ENCODE data around the gene ACBD6. TPM values are rescaled to one million over a fixed set of nuclear protein-coding genes. Genes with fewer than 3 reads are reported as not detected.

ACBD6 gene
- total and polyA plus RNA-seq, 10 of the 15 experiments (the other 5 are each of a cell fraction or from before 2014, with no cell fraction given): 15.0 to 67.3 (median 55.0) TPM

DNA sequence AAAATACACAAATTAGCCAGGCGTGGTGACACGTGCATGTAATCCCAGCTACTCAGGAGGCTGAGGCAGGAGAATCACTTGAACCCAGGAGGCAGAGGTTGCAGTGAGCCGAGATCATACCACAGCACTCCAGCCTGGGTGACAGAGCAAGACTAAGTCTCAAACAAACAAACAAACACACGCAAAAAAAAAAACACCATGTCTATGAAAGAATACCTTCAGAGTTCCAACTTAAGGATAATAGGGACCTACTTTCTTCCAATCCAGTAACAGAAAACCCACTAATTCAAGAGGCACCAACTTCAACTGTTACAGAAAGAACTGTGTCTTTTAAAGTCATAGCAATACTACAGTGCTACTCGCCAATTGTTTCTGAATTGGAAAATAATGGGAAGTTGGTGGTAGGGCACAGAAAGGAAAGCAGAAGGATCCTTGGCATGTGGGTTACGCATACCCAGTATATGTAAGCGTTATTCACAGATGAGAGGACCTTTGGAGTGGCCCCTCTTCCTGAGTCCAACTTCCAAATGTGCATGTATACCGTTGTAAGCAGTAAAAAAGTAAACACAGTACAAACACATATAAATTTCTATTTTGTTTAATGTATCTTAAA is 87.0 kb downstream of the ACBD6 start:
- no TSS peak for BruUV-seq (replicated peaks)
- CTCF ChIA-PET: interaction anchor here (0.7 to 5.6 kb wide), 14 partner anchors 8 to 236 kb away, joined by 3 to 54 read pairs (median 5); no protein-coding TSS in a partner anchor
- H2AFZ ChIP-seq (ENCODE audit: control insufficient read depth, low read depth, low read length): no peak overlapping the region
- RAD21 ChIA-PET (ENCODE audit: unreplicated experiment): interaction anchor here (1.0 to 2.5 kb wide), 6 partner anchors 13 to 227 kb away, joined by 3 to 16 read pairs (median 4); no protein-coding TSS in a partner anchor
- TF ChIP-seq NR2C1 (IDR thresholded peaks at IDR 0.05) (no peak), NR2F1 (conservative IDR thresholded peaks at IDR 0.05) (no peak), EP300 (IDR thresholded peaks at IDR 0.05; ENCODE audit: borderline replicate concordance in 1 of 2, control insufficient read depth in 1 of 2, low read depth in 2 of 2, low read length in 2 of 2) (no peak), POLR2AphosphoS2 (IDR thresholded peaks at IDR 0.05; ENCODE audit: low read depth, low read length) (no peak), POLR2AphosphoS5 (IDR thresholded peaks at IDR 0.05; ENCODE audit: low read length) (no peak), FOS (IDR thresholded peaks at IDR 0.05; ENCODE audit: borderline replicate concordance, extremely low read depth, insufficient read length) (no peak), SUPT20H (IDR thresholded peaks at IDR 0.05; ENCODE audit: borderline replicate concordance, control insufficient read depth, low read depth, low read length) (no peak), IKZF1 (conservative IDR thresholded peaks at IDR 0.05) (no peak), NFYB (IDR thresholded peaks at IDR 0.05; ENCODE audit: insufficient read depth, low read depth, low read length) (no peak), PAX8 (IDR thresholded peaks at IDR 0.05) (no peak), SP1 (IDR thresholded peaks at IDR 0.05; ENCODE audit: low read depth, low read length) (no peak), ZNF622 (IDR thresholded peaks at IDR 0.05) (no peak)
- TF ChIP-seq, protein P1, sequence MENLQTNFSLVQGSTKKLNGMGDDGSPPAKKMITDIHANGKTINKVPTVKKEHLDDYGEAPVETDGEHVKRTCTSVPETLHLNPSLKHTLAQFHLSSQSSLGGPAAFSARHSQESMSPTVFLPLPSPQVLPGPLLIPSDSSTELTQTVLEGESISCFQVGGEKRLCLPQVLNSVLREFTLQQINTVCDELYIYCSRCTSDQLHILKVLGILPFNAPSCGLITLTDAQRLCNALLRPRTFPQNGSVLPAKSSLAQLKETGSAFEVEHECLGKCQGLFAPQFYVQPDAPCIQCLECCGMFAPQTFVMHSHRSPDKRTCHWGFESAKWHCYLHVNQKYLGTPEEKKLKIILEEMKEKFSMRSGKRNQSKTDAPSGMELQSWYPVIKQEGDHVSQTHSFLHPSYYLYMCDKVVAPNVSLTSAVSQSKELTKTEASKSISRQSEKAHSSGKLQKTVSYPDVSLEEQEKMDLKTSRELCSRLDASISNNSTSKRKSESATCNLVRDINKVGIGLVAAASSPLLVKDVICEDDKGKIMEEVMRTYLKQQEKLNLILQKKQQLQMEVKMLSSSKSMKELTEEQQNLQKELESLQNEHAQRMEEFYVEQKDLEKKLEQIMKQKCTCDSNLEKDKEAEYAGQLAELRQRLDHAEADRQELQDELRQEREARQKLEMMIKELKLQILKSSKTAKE (IDR thresholded peaks at IDR 0.05; ENCODE audit: low read depth, poor library complexity, severe bottlenecking): no peak
- TF ChIP-seq, protein P2, sequence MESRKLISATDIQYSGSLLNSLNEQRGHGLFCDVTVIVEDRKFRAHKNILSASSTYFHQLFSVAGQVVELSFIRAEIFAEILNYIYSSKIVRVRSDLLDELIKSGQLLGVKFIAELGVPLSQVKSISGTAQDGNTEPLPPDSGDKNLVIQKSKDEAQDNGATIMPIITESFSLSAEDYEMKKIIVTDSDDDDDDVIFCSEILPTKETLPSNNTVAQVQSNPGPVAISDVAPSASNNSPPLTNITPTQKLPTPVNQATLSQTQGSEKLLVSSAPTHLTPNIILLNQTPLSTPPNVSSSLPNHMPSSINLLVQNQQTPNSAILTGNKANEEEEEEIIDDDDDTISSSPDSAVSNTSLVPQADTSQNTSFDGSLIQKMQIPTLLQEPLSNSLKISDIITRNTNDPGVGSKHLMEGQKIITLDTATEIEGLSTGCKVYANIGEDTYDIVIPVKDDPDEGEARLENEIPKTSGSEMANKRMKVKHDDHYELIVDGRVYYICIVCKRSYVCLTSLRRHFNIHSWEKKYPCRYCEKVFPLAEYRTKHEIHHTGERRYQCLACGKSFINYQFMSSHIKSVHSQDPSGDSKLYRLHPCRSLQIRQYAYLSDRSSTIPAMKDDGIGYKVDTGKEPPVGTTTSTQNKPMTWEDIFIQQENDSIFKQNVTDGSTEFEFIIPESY (IDR thresholded peaks at IDR 0.05): no peak
- H3K4me3 ChIP-seq: no peak overlapping the region
- WGBS (ENCODE audit: insufficient coverage, insufficient replicate concordance, low lambda C conversion rate, missing lambda C conversion rate): 95% methylated on average over 8 of the region's 8 CpGs
- FAIRE-seq (no peak), DNase-seq (ENCODE audit: low read depth, low spot score) (no peak), ATAC-seq (no peak)
- intact Hi-C loops (cut with micrococcal nuclease; ENCODE audit: unreplicated experiment) (no loop called here), in situ Hi-C loops (cut with MboI) (no loop called here)
- H4K20me1 ChIP-seq (ENCODE audit: control insufficient read depth, insufficient read depth): no peaks in the 10 kb centered on the region
- no peaks in the 10 kb centered on the region for H3K27me3 ChIP-seq (replicated peaks in 1 of 2; ENCODE audit: control insufficient read depth in 2 of 2, insufficient read depth in 2 of 2, low read length in 1 of 2)
- H3K9me3 ChIP-seq (replicated peaks; ENCODE audit: control insufficient read depth, insufficient read depth, low read length): no peaks in the 10 kb centered on the region; the same call in 1 of the 3 replicates
- no peaks in the 10 kb centered on the region; a peak in 1 of 4 replicates for H3K36me3 ChIP-seq (ENCODE audit: control insufficient read depth in 2 of 2, insufficient read depth in 2 of 2, low read length in 1 of 2)
- H3K4me2 ChIP-seq (ENCODE audit: control insufficient read depth, insufficient read depth): no peak overlapping the region
- H3K79me2 ChIP-seq (ENCODE audit: control insufficient read depth, insufficient read depth, low read length): no peaks in the 10 kb centered on the region
- SMC1A ChIA-PET (ENCODE audit: uncharacterized antibody, unreplicated experiment): interaction anchor here (1.0 to 2.0 kb wide), 8 partner anchors 8 to 227 kb away, joined by 3 to 16 read pairs (median 5); no protein-coding TSS in a partner anchor
- no peaks in the 10 kb centered on the region for H3K4me1 ChIP-seq (ENCODE audit: control insufficient read depth, insufficient read depth, low read length)
- H3K27ac ChIP-seq (ENCODE audit: control insufficient read depth, insufficient read depth): no peak overlapping the region
- no peak overlapping the region for H3K9ac ChIP-seq (ENCODE audit: control insufficient read depth, insufficient read depth, low read length)
- POLR2A ChIA-PET: no interaction called here

All from GM12878 (cell line).